IPS-NIHi7 (cell line): ENCODE measurements around the gene EXOSC2.

Experiments
- DNase-seq: peaks from one replicate; pipeline ENCODE4 v3.0.0; 2012; ENCODE audit warnings: mixed read lengths; ENCODE audit errors: extremely low spot score

Gene EXOSC2

GRCh38 chr9:130738281-130738680, 44.7 kb downstream of the EXOSC2 start:
- no peak for DNase-seq

DNA sequence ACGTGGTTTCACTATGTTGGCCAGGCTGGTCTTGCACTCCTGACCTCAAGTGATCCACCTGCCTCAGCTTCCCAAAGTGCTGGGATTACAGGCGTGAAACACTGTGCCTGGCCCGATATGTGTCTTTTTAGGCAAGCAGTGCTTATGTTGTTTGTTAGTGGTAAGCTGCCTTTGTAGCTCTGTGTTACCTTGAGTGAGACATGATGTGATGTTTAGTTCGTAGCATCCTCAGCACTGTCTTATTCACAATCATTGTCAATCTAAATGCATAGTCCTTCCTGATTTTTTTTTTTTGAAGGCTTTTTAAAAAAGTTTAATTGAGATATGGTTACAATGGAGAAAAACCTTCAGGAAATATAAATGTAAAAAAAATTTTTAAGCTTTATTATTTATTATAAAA, 45.5 kb downstream of the EXOSC2 start:
- DNase-seq, result no peak

GRCh38 chr9:130740218-130741023, 46.8 kb downstream of the EXOSC2 start:
- no peak for DNase-seq

GRCh38 chr9:130741024-130741305, 47.4 kb downstream of the EXOSC2 start:
- DNase-seq, result no peak

- DNase-seq, result no peak
Observed at GRCh38 chr9:130741831-130742449, 48.4 kb downstream of the EXOSC2 start.

DNA sequence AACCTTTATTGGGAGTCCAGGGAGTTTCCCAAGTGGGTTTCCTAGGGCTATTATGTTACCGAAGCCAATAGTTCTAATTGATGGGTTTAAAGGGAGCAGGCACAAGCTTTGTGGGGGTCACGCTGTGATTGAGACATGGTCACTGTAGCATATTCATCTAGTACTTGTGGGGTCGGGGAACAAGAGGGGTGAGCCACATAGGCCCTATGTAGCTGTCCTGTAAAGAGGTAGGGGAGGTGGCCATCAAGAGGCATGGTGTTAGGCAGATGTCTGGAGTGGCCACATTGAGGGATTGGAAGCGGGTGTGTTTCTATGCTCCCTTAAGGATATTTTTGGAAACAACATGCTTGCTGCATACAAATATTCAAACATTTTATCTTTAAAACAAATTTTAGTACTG, 50.1 kb downstream of the EXOSC2 start:
- DNase-seq, result no peak

GRCh38 chr9:130745210-130745800, 51.7 kb downstream of the EXOSC2 start:
- no peak for DNase-seq

DNA sequence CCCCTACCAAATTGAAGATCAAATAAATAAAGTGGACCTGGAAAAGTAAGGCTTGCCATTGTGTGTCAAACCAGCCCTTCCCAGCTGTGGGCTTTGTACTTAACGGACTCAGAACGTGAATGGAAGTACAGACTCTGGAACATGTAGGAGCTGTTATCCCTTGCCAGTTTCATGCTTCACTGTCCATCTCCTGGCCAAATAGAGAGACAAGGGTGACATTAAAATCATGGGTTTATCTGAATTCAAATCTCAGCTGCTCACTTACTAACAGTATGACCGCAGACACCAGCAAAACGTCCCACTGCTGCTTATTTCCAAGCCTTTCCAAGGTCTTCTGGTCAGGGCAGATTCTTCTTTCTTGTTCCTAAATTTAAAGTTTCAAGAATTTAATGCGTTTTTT, 52.2 kb downstream of the EXOSC2 start:
- DNase-seq, result no peak

DNA sequence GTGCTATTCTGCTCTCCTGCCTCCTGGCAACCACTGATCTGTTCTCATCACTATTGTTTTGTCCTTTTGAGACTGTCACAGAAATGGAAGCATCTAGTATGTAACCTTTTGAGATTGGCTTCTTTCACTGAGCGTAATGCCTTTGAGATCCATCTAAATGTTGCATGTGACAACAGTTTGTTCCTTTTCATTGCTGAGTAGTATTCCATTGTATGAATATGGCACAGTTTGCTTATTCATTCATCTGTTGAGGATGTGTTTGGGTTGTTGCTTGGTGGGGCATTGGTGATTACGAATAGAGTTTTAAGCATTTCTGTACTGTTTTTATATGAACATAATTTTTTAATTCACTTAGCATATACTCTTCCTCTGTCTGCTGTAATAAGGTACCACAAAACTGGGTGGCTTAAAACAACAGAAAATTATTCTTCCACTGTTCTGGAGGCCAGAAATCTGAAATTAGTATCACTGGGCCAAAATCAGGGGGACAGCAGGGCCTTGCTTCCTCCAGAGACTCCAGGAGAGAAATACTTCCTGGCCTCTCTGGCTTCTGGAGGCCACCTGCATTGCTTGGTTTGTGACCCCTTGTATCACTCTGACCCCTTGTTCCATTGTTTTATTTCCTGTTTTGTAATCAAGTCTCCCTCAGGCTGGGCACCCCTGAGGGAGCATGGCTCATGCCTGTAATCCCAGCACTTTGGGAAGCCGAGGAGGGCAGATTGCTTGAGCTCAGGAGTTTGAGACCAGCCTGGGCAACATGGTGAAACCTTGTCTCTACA, 53.0 kb downstream of the EXOSC2 start:
- DNase-seq, result no peak

DNA sequence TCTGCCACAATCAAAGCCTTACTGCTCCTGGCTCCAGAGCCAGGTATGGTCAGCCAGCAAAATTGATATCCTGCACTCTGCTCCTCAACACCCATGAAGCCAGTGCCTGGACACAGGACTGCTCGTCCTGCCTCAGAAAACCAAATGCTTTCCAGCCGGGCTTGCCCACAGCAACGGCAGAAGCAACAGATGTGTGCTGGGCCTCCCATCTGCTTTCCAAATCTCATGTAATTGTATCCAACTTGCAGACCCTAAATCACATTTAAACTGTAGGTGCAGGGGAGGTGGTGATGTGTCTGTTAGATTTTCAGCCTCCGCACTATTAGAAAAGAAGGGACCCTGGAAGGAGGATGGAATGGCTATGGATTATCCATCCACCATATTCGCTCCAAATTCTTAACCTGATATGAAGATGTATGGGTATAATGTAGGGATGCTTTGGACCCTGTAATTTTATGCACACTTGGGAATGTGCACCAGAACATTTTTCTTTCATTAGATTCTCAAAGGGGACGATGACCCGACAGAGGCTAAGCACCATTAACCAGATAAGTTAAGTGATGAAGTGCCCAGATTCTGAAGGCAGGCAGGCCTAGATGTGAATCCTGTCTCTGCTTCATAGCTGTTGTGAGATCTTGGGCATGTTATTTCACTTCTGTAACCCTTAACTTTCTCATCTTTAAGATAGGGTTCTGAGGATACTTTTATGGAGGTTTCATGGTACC, 58.2 kb downstream of the EXOSC2 start:
- DNase-seq, result no peak
